Measurements from ENCODE around the gene ACTRT2.

The ACTRT2 gene

DNA sequence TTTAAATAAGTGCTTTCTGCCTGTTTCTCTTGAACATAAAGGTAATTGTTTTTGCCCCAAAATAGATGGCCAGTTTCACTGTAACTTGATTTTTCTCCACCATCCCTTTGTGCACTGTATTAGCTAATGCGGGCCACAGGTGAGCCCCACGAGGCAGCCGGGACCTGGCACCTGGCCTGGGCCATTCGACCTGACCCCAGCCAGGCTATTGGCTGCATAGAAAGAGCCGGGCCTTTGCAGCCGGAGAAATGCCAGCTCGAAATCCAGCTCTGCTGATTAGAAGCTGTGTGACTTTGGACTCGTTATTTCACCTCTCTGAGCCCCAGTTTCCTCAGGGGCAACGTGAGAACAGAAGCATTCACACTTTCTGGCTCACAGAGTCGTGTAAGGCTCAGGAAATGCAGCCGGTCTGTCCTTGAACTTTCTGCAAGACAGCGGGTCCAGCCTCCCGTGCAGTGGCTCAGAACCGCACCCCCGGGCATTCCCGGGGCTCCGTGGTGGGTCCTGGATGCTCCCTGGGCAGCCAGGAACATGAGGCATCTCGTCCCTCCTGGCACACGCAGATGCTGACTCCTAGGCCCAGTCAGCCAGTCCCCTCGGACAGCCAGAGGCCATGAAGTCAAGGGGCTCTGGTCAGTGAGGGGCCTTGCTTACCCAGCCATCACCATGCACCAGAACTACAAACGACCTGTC is 37.4 kb upstream of the ACTRT2 start:
- DNase-seq (ENCODE audit: low read depth), result no peak

GRCh38 chr1:2984399-2985061 is 36.7 kb upstream of the ACTRT2 start:
- no peak for DNase-seq (ENCODE audit: low read depth)

DNA sequence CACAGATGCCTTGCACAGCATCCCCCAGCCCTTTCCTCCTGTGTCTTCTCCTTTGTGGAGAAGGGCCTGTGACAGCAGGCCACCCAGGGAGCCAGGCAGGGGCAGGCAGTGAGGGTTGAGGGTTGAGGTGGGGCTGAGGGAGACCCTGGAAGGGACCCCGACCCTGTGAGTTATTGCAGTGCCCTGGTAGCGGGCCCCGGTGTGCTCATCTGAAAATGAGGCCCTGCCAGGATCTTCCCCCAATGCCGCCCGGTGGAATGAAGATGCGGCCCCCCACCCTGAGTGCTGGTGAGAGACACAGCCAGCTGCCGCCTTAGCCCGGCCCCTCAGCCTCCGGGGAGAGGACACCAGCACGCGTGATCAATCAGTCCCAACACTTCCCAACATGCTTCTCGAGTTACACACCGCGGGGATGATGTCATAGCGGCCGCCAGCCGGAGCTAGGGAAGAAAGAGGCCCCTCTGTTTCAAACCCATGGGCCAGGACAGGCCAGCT is 36.2 kb upstream of the ACTRT2 start:
- DNase-seq (ENCODE audit: low read depth), result no peak

DNA sequence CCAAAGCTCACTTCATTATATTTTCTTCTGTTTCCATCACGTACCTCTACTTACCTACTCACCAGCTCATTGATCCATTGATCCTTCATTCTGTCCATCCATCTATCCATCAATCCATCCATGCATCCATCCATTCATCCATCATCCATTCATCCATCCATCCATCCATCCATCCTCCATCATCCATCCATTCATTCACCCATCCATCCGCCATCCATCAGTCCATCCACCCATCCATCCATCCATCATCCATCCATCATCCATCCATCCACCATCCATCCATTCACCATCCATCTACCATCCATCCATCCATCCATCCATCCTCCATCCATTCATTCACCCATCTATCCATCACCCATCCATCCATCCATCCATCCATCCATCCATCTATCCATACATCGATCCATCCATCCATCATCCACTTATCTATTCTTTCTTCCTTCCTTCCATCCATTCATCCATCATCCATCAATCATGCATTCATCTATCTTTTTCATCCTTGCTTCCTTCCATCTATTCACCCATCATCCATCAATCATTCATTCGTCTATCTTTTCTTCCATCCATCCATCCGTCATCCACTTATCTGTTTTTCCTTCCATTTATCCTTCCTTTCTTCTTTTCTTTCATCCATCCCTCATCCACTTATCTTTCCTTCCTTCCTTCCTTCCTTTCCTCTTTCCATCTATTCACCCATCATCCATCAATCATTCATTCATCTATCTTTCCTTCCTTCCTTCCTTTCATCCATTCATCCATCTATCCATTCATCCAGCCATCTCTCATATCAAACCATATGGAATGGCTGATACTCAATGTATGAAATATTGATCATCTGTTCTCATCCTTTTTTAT is 35.3 kb upstream of the ACTRT2 start:
- DNase-seq (ENCODE audit: low read depth), result no peak

GRCh38 chr1:2986549-2987305 is 34.5 kb upstream of the ACTRT2 start:
- DNase-seq (ENCODE audit: low read depth), result no peak

- no peak for DNase-seq (ENCODE audit: low read depth)
Observed at GRCh38 chr1:2987773-2988172, 33.5 kb upstream of the ACTRT2 start.

- no peak for DNase-seq (ENCODE audit: low read depth)
Observed at GRCh38 chr1:2988256-2988655, 33.0 kb upstream of the ACTRT2 start.

DNA sequence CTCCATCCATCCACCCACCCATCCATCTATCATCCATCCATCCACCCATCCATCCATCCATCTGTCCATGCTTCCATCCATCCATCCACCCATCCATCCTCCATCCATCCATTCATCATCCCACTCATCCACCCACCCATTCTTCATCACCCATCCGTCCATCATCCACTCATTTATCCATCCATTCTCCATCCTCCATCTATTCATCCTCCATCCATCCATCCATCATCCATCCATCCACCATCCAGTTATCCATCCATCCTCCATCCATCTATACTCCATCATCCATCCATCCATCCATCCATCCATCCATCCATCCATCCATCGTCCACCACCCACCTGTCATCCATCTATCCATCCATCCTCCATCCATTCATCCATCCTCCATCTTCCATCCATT is 32.1 kb upstream of the ACTRT2 start:
- DNase-seq (ENCODE audit: low read depth), result no peak

DNA sequence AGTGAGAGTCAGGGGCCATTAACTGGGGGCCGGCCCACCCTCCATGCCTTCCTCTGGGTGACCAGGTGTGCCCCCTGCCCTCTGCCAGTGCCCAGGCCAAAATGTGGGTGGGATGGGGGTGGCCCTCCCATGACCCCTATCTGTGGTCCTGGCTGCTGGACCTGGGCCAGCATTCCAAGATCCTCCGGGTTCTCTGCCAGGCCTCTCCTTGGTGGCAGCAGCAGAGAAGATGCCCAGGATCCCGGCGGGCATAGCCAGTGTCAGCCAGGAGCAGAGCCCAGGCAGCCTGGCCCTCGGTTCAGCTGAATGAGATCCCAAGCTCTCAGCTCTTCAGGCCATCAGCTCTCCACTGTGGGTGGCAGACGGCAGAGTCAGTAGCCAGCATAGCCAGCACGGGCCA is 31.3 kb upstream of the ACTRT2 start:
- no peak for DNase-seq (ENCODE audit: low read depth)

GRCh38 chr1:2990376-2991115 is 30.7 kb upstream of the ACTRT2 start:
- DNase-seq (ENCODE audit: low read depth), result no peak

DNA sequence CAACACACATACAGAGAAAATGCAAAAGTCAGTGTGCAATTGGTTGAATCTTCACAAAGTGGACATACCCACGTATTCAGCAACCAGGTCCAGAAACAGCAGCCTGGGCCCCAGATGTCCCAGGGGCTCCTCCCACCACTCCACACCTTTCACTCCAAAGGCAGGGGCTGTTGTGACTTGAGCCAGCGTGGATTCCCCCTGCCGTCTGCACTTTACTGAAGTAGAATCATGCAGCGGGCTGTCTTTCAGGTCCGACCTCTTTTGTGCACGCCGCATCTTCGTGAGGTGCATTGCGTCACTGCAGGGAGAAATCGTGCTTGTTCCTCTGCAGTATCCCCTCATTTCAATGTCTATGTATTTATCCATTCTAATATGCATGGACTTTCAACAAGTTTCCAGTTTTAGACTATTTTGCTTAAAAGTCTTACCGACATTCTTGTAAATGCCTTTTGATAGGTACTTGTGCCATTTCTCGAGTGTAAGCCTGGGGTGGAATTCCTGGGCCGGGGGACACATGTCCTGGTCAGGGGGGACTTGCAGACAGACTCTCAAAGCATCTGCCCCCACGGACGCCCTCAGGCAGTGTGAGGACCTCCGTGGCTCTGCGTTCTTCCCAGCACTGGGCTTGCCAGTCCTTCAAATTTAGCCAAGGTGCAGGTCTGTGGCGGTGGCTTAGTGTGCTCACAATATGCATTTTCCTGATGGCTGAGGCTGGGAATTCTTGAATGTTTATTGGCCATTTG is 29.3 kb upstream of the ACTRT2 start:
- no peak for DNase-seq (ENCODE audit: low read depth)

DNA sequence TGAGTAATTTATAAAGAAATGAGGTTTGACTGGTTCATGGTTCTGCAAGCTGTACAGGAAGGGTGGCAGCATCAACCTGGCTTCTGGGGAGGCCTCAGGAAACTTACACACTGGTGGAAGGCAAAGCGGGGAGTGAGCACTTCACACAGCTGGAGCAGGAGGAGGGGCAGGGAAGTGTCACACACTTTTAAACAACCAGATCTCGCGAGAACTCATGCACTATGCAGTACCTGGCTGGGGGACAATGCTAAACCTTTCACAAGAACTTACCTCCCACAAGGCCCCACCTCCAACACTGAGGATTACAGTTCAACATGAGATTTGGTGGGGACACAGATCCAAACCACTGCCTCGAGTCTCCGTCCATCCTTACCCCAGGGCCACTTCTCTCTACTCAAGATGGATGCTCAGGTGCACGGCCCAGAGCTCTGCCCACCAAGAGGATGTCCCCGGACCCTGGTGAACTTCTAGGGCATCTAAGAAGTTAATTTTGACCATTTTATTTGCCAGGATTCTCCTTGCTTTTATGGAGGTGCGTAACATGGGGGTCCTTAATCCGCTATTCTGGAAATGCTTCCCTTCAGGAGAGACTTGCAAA is 22.7 kb upstream of the ACTRT2 start:
- DNase-seq (ENCODE audit: low read depth), result no peak

DNA sequence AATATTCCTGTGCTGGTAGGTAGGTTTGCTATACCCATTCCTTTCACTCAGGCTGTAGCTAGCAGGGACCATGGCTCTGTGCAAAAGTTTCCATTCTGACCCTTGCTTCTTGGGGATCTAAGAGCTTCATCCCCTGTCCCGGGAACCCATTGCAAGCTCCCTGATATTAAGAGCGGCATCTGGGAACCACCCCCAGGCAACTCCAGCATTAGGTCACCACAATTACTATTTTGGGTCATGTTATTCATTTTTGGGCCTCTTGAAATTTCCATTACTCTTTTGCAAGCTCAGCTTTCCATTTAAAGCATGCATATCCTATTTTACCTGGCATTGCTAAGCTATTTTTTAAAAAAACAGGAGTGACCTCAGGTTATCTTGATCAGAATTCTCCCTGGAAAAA is 22.1 kb upstream of the ACTRT2 start:
- no peak for DNase-seq (ENCODE audit: low read depth)

GRCh38 chr1:2999571-2999970 is 21.7 kb upstream of the ACTRT2 start:
- DNase-seq (ENCODE audit: low read depth), result no peak

DNA sequence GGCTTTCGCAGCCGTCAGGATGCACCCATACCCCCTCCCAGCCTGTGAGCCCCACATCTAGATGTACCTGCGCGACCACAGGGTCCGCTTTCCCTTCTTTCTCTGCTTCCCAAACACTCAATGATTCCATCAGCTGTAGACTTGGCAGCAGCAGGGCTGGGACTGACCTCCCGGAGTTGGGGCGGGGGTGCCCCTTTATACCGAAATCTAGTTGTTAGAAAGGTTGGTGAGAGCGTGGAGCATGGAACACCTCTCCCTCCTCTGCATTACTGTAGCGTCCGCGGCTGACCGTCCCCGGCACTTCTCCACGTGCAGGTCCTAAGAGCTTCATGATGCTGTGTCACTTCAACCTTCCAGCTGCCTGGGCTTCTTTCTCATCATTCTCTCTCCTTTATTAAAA is 21.1 kb upstream of the ACTRT2 start:
- no peak for DNase-seq (ENCODE audit: low read depth)

- no peak for DNase-seq (ENCODE audit: low read depth)
Observed at GRCh38 chr1:3000671-3001470, 20.4 kb upstream of the ACTRT2 start.

DNA sequence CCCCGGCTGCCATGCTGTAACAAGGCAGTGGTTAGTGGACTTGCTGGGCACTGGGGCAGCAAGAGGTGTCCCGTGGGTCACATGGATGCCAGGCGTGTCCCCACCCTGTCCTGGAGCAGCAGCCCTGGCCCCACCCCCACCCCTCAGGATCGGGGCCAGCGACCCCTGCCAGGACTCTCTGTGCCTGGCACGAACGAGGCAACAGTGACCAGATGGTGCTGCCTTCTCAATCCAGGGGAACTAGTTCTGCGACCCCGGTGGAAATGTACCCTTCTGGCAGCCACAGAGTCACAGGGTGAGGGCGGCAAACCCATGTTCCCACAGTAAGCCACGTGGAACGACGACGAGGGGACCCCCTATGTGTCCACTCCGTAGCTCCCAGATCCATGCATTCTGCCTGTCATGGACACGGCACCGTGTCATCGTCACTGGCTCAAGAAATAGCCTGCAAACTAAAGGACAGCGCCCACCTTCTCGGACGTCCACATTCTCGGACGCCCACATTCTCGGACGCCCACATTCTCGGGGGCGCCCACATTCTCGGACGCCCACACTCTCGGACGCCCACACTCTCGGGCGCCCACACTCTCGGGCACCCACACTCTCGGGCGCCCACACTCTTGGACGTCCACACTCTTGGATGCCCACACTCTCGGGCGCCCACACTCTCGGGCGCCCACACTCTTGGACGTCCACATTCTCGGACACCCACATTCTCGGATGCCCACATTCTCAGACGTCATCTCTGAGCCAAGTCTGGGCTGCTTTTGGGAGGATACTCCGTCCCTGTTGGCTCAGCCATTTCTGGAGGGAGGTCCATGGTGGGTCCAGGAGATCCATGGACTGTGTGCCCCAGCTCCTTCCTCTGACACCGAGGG is 19.6 kb upstream of the ACTRT2 start:
- DNase-seq (ENCODE audit: low read depth), result no peak

DNA sequence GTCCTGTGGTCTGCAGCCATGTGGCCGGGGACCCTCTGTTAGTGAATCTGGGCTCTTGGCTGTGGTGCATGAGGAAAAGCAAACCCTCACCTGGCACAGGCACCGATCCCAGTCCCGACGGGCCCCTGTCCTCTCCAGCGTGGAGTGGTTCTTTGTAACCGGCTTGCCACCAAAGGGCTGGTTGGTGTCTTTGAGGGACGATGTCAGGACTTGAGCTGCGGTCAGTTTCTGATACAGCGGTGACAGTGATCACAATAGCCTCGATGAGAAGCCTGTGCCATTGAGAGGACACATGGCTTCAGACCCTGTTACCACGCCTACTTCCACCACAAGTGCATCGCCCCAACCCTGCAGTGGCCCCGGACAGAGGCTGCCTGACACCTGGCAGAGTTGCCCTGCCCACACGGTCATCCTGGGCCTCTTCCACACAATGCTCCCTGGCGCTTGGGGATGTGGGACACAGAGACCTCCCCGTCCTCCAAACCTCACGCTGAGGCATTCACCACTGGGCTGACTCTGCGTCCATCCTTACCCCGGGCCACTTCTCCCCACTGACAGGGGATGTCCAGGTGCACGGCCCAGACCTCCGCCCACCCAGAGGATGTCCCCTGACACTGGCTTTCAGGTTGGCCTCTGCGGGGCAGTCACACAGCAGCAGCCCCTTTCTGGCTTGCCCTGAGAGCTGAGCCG is 18.8 kb upstream of the ACTRT2 start:
- DNase-seq (ENCODE audit: low read depth), result no peak
